GM19238 (cell line): ENCODE data around the gene HPD.
A peak's percentile ranks its signal among the peaks of the same experiment; 100 is the strongest.

Experiments
- DNase-seq: peaks from one replicate; pipeline ENCODE4 v3.0.0; 2011; ENCODE audit warnings: low spot score; ENCODE audit not compliant: insufficient read length

The HPD gene

GRCh38 chr12:121811434-121812319 is 47.0 kb downstream of the HPD start:
- DNase-seq, result peak; percentile 96

GRCh38 chr12:121810833-121811433 is 47.7 kb downstream of the HPD start:
- no peak for DNase-seq

- DNase-seq, result no peak
These were observed 48.3 kb downstream of the HPD start for GRCh38 chr12:121810234-121810817.

GRCh38 chr12:121809712-121810116 is 48.9 kb downstream of the HPD start:
- DNase-seq, result no peak

- DNase-seq, result no peak
These were observed 50.0 kb downstream of the HPD start for GRCh38 chr12:121808623-121809022.

GRCh38 chr12:121807642-121808347 is 50.9 kb downstream of the HPD start:
- DNase-seq, result no peak

- no peak for DNase-seq
These were observed 51.9 kb downstream of the HPD start for GRCh38 chr12:121806546-121807423.

- no peak for DNase-seq
These were observed 52.6 kb downstream of the HPD start for GRCh38 chr12:121806009-121806545.

GRCh38 chr12:121805171-121806008 is 53.3 kb downstream of the HPD start:
- DNase-seq, result no peak

GRCh38 chr12:121804417-121805111 is 54.1 kb downstream of the HPD start:
- no peak for DNase-seq

- DNase-seq, result no peak
These were observed 54.7 kb downstream of the HPD start, which contains the start of gene SETD1B for GRCh38 chr12:121803861-121804416. Gene SETD1B (plus strand): TSS chr12:121804009. CDS start chr12:121804738, 729 bp downstream.

GRCh38 chr12:121802843-121803698 is 55.6 kb downstream of the HPD start:
- peak; percentile 91 for DNase-seq

GRCh38 chr12:121802485-121802842 is 56.2 kb downstream of the HPD start:
- DNase-seq, result no peak

- DNase-seq, result no peak
These were observed 56.8 kb downstream of the HPD start for GRCh38 chr12:121801595-121802484.

GRCh38 chr12:121800694-121801594 is 57.7 kb downstream of the HPD start:
- DNase-seq, result no peak
